PFSK-1 (cell line): ENCODE measurements around the gene ANKMY1.

Source experiments
- FOXP2 ChIP-seq: optimal IDR thresholded peaks from 2 replicates; pipeline ENCODE3; 2011; ENCODE audit warnings: borderline replicate concordance, control low read depth, inconsistent platforms; ENCODE audit not compliant: insufficient read depth; ENCODE audit errors: extremely low read length, extremely low read depth
- POLR2AphosphoS5 ChIP-seq: IDR thresholded peaks from 2 replicates; pipeline ENCODE4 v1.6.1; 2012; ENCODE audit warnings: low read depth, mild to moderate bottlenecking, control low read depth, low read length, moderate library complexity
- REST ChIP-seq, 2 experiments: IDR thresholded peaks; 2 replicates each; pipeline versions ENCODE4 v1.6.1 to v1.8.0; 2011 to 2012; ENCODE audit warnings: low read depth in 2 of 2, low read length in 2 of 2, control low read depth in 1 of 2, inconsistent platforms in 1 of 2, mild to moderate bottlenecking in 1 of 2, moderate library complexity in 1 of 2; ENCODE audit not compliant: insufficient read depth in 1 of 2
- SIN3A ChIP-seq: IDR thresholded peaks from 2 replicates; pipeline ENCODE4 v1.6.1; 2012; ENCODE audit warnings: mild to moderate bottlenecking, low read length, moderate library complexity, borderline replicate concordance; ENCODE audit not compliant: insufficient read depth
- TAF1 ChIP-seq: IDR thresholded peaks from 2 replicates; pipeline ENCODE4 v1.6.1; 2012; ENCODE audit warnings: low read length, control low read depth, borderline replicate concordance; ENCODE audit not compliant: insufficient read depth

ANKMY1 gene

GRCh38 chr2:240558236-240558761 is 511 bp upstream of the ANKMY1 start:
- TF ChIP-seq POLR2AphosphoS5 (no peak), FOXP2 (no peak), REST (IDR thresholded peaks at IDR 0.05; ENCODE audit: insufficient read depth in 1 of 2, low read depth in 2 of 2, low read length in 2 of 2) (no peak), SIN3A (no peak), TAF1 (no peak)

GRCh38 chr2:240557101-240557751 is 562 bp downstream of the ANKMY1 start:
- no peak for TF ChIP-seq SIN3A

GRCh38 chr2:240556553-240557100 is 1.2 kb downstream of the ANKMY1 start:
- TF ChIP-seq TAF1, result no peak
- no peak for TF ChIP-seq FOXP2
- TF ChIP-seq REST (IDR thresholded peaks at IDR 0.05; ENCODE audit: insufficient read depth in 1 of 2, low read depth in 2 of 2, low read length in 2 of 2), result no peak
- no peak for TF ChIP-seq POLR2AphosphoS5
- TF ChIP-seq SIN3A, result no peak

- no peak for TF ChIP-seq TAF1
- no peak for TF ChIP-seq REST (IDR thresholded peaks at IDR 0.05; ENCODE audit: insufficient read depth in 1 of 2, low read depth in 2 of 2, low read length in 2 of 2)
- no peak for TF ChIP-seq POLR2AphosphoS5
- TF ChIP-seq FOXP2, result no peak
- no peak for TF ChIP-seq SIN3A
These were observed 2.1 kb downstream of the ANKMY1 start for GRCh38 chr2:240555541-240556250.

GRCh38 chr2:240554767-240555493 is 2.9 kb downstream of the ANKMY1 start:
- TF ChIP-seq REST (IDR thresholded peaks at IDR 0.05; ENCODE audit: insufficient read depth in 1 of 2, low read depth in 2 of 2, low read length in 2 of 2), result no peak
- no peak for TF ChIP-seq TAF1
